CD8-positive, alpha-beta memory T cell (primary cell): ENCODE results near the gene ATP2B3. TPM values are rescaled to one million over a fixed set of nuclear protein-coding genes. Genes with fewer than 3 reads are reported as not detected.

Source experiments
- CTCF ChIA-PET: fragments of 350-600 bp; sonication (Branson Sonifier 250); formaldehyde crosslinking; loops from one replicate; lab custom pipeline; 2021; ENCODE audit warnings: antibody characterized with exemption; lab: Charles Lee
- POLR2A ChIA-PET: fragments of 350-600 bp; sonication (Branson Sonifier 250); formaldehyde crosslinking; loops from one replicate; lab custom pipeline; 2021; ENCODE audit warnings: antibody characterized with exemption; lab: Charles Lee
- DNase-seq, 5 donors: peaks; one replicate each; pipeline versions ENCODE4 v3.0.0 to v3.0.0-alpha.2; 2020 to 2022; ENCODE audit warnings: mixed read lengths in 1 of 5
- H3K27ac ChIP-seq: one replicate; pipeline ENCODE4 v1.7.0; 2013; ENCODE audit warnings: low read depth, mild to moderate bottlenecking, low read length, moderate library complexity
- H3K27me3 ChIP-seq: 2 replicates; pipeline ENCODE4 v1.7.0; 2013; ENCODE audit warnings: low read length, mild to moderate bottlenecking; ENCODE audit not compliant: insufficient read depth, poor library complexity, severe bottlenecking
- H3K36me3 ChIP-seq: 2 replicates; pipeline ENCODE4 v1.7.0; 2013; ENCODE audit warnings: mild to moderate bottlenecking, low read length, moderate library complexity; ENCODE audit not compliant: insufficient read depth
- H3K4me1 ChIP-seq: 2 replicates; pipeline ENCODE4 v1.7.0; 2013; ENCODE audit warnings: mild to moderate bottlenecking, low read length, moderate library complexity; ENCODE audit not compliant: insufficient read depth
- H3K4me3 ChIP-seq: 2 replicates; pipeline ENCODE4 v1.7.0; 2013; ENCODE audit warnings: mild to moderate bottlenecking, low read length
- H3K9me3 ChIP-seq: 2 replicates; pipeline ENCODE4 v1.7.0; 2013; ENCODE audit warnings: mild to moderate bottlenecking, low read length
- H3K27ac Mint-ChIP-seq, 8 donors: one replicate each; pipeline ENCODE4 v1.8.0; 2020 to 2021; ENCODE audit warnings: mixed read lengths in 8 of 8, mild to moderate bottlenecking in 6 of 8, inconsistent platforms in 3 of 8, moderate library complexity in 3 of 8
- H3K27me3 Mint-ChIP-seq, 2 donors: one replicate each; pipeline ENCODE4 v1.8.0; 2020 to 2021; ENCODE audit warnings: mixed read lengths in 2 of 2, mild to moderate bottlenecking in 1 of 2, moderate library complexity in 1 of 2
- H3K36me3 Mint-ChIP-seq, 3 donors: one replicate each; pipeline ENCODE4 v1.8.0; 2020 to 2021; ENCODE audit warnings: mixed read lengths in 3 of 3, inconsistent platforms in 1 of 3, mild to moderate bottlenecking in 1 of 3
- H3K4me1 Mint-ChIP-seq, 3 donors: one replicate each; pipeline ENCODE4 v1.8.0; 2020 to 2021; ENCODE audit warnings: mixed read lengths in 3 of 3, inconsistent platforms in 1 of 3, mild to moderate bottlenecking in 1 of 3
- H3K4me3 Mint-ChIP-seq, 7 donors: one replicate each; pipeline ENCODE4 v1.8.0; 2020 to 2021; ENCODE audit warnings: mixed read lengths in 7 of 7, mild to moderate bottlenecking in 6 of 7, moderate library complexity in 4 of 7, inconsistent platforms in 2 of 7
- H3K9me3 Mint-ChIP-seq, 5 donors: one replicate each; pipeline ENCODE4 v1.8.0; 2020 to 2022; ENCODE audit warnings: mixed read lengths in 5 of 5, mild to moderate bottlenecking in 3 of 5, moderate library complexity in 2 of 5, inconsistent platforms in 1 of 5
- polyA plus RNA-seq: library from polyadenylated mRNA; unstranded; fragments of 300-500 nt; fragmentation: Illumina TruSeq; gene quantifications from one replicate; pipeline ENCODE4 v1.2.3, GENCODE V29; 2021
- total RNA-seq, 2 experiments: library from RNA; stranded (reverse); gene quantifications; one replicate each; pipeline ENCODE4 v1.2.3, GENCODE V29; 2021

The ATP2B3 gene
- total and polyA plus RNA-seq, 3 experiments from 2014 or later: not detected

DNA sequence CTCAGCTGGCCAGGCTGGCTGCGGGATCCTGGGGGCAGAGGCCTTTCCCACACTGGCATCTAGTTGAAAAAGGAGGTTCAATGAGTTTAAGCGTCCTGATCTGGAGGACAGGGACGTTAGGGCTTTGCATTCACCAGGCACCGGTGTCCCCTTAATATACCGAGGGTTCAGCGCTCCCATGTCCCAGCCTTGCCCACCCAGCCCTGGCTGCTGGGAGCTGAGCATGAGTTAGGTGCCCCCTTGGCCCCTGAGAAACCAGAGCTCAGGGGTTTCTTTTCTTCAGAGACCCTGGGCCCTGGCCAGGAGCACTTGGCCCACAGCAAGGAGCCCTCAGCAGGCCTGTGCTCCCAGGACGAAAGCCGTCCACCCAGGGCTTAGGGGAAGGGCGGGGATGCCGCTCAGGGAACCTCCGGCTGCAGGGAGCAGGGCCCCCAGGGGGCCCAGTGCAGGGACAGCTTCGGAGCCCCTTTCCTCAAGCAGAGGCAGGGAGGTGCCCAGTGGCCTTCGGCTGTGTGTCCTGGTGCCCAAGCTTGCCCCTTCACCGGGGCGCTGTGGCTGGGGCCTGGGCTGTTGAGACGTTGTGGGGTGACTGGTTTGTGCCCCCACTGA is 108.7 kb downstream of the ATP2B3 start:
- POLR2A ChIA-PET: no interaction called here
- Histone ChIP-seq H3K4me1 (no peaks in the 10 kb centered on the region), H3K36me3 (no peaks in the 10 kb centered on the region), H3K27me3 (no peaks in the 10 kb centered on the region), H3K4me3 (no peak overlapping the region), H3K27ac (no peak overlapping the region), H3K9me3 (no peaks in the 10 kb centered on the region)
- H3K4me1 Mint-ChIP-seq: no peaks in the 10 kb centered on the region
- no peak for DNase-seq
- H3K27me3 Mint-ChIP-seq: peaks cover 17 to 24% of the 10 kb centered on the region in 2 donors
- no peak overlapping the region for H3K27ac Mint-ChIP-seq
- peaks cover 0 to 3% (median under 1%) of the 10 kb centered on the region in 5 donors for H3K9me3 Mint-ChIP-seq
- peaks cover 0 to 3% (median 0%) of the 10 kb centered on the region in 3 donors for H3K36me3 Mint-ChIP-seq
- CTCF ChIA-PET: no interaction called here
- no peak overlapping the region for H3K4me3 Mint-ChIP-seq

DNA sequence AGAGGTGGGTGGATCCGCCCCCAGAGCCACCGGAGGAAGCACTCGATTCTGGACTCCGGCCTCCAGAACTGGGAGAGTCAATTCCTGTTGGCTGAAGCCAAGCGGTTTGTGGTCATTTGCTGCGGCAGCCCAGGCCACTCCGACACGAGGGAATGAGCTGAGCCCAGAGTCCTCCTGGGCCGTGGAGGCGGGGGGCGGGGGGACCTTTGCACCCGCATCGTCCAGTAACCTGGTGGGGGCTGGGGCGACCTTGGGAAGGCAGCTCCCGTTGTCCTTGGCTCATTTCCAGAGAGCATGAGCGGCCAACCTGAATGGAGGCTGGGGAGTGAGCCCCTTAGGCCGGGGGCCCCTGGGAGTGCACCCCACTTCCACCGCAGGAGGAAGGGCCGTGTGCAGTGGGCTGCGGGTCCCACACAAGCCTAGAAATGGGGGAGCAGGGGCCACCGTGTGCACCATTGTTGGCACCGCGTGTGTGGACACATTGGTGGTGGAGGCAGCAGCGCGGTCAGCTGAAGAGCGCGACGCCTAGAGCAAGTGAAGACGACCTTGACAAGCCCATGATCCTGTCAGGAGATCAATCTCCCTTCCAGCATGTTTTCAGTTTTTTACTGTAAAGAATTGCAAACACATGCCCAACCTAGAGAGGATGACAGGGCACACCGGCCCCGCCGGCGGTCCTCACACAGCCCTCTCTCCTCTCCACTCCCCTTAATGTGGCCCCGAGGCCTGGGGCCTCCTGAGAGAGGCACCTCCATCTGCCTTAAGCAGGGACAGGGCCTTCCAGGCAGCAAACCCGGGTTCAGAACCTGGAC is 109.6 kb downstream of the ATP2B3 start:
- no peak overlapping the region for H3K4me3 Mint-ChIP-seq
- H3K4me3 ChIP-seq: no peak overlapping the region
- no peaks in the 10 kb centered on the region for H3K9me3 ChIP-seq
- H3K27ac Mint-ChIP-seq: no peak overlapping the region
- ChIA-PET POLR2A (no interaction called here), CTCF (no interaction called here)
- H3K36me3 Mint-ChIP-seq: peaks cover 0 to 5% (median 0%) of the 10 kb centered on the region in 3 donors
- peaks cover 15 to 19% of the 10 kb centered on the region in 2 donors for H3K27me3 Mint-ChIP-seq
- H3K36me3 ChIP-seq: no peaks in the 10 kb centered on the region
- no peak overlapping the region for H3K27ac ChIP-seq
- DNase-seq: no peak
- no peaks in the 10 kb centered on the region for H3K4me1 Mint-ChIP-seq
- H3K9me3 Mint-ChIP-seq: peaks cover 0 to 6% (median 3%) of the 10 kb centered on the region in 5 donors
- H3K4me1 ChIP-seq: no peaks in the 10 kb centered on the region
- no peaks in the 10 kb centered on the region for H3K27me3 ChIP-seq

DNA sequence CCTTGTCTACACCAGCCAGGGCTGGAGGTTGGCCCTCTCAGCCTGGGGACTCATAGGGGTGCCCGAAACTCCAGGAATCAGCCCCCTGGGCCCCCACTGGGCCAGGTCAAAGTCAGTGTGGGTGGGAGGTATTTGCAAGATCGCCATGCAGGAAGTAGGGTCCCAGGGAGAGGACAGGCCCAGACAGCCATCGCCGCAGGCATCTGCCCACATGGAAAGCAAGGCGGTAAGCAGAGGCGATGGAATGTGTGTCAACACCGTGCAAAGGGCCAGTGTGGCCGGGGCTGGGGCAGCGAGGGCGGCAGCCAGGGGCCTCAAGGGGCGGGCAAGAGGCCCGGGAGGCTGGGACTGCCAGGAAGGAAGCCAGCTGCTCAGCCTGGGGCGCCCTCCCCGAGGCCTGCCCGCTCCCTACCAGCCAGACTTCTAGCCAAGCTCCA is 110.3 kb downstream of the ATP2B3 start:
- CTCF ChIA-PET: no interaction called here
- Mint-ChIP-seq H3K9me3 (peaks cover 0 to 6% (median 3%) of the 10 kb centered on the region in 5 donors), H3K4me1 (no peaks in the 10 kb centered on the region), H3K4me3 (no peak overlapping the region), H3K27ac (no peak overlapping the region), H3K36me3 (peaks cover 0 to 5% (median 0%) of the 10 kb centered on the region in 3 donors), H3K27me3 (peaks cover 9 to 14% of the 10 kb centered on the region in 2 donors)
- Histone ChIP-seq H3K27me3 (no peaks in the 10 kb centered on the region), H3K4me3 (no peak overlapping the region), H3K27ac (no peak overlapping the region), H3K36me3 (no peaks in the 10 kb centered on the region), H3K4me1 (no peaks in the 10 kb centered on the region), H3K9me3 (no peaks in the 10 kb centered on the region)
- POLR2A ChIA-PET: no interaction called here
- DNase-seq: no peak

DNA sequence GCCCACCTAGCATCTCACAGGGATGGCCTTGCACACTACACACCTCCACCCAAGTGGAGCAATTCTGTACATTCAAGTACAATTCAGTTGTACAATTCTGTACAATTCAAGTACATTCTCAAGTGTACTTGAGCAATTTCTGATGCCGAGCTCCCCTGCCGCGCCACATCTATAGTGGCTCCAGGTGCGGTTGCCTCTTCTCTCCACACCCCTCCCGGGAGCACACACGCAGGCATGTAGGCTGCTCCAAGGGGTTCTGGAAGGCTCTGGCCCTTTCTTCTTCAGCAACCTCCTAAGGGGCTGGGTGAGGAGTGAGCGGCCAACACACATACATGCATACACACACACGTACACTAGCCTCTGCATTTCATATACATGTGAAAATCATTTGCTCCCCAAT is 110.7 kb downstream of the ATP2B3 start:
- H3K27me3 Mint-ChIP-seq: peaks cover 5 to 12% of the 10 kb centered on the region in 2 donors
- ChIA-PET POLR2A (no interaction called here), CTCF (no interaction called here)
- Histone ChIP-seq H3K4me1 (no peaks in the 10 kb centered on the region), H3K36me3 (no peaks in the 10 kb centered on the region), H3K27ac (no peak overlapping the region), H3K27me3 (no peaks in the 10 kb centered on the region), H3K4me3 (no peak overlapping the region), H3K9me3 (no peaks in the 10 kb centered on the region)
- peaks cover 0 to 6% (median 3%) of the 10 kb centered on the region in 5 donors for H3K9me3 Mint-ChIP-seq
- peaks cover 0 to 5% (median 0%) of the 10 kb centered on the region in 3 donors for H3K36me3 Mint-ChIP-seq
- H3K27ac Mint-ChIP-seq: peak overlapping the region in 1 of 8 donors; percentile 31
- H3K4me3 Mint-ChIP-seq: no peak overlapping the region
- no peaks in the 10 kb centered on the region for H3K4me1 Mint-ChIP-seq
- no peak for DNase-seq

DNA sequence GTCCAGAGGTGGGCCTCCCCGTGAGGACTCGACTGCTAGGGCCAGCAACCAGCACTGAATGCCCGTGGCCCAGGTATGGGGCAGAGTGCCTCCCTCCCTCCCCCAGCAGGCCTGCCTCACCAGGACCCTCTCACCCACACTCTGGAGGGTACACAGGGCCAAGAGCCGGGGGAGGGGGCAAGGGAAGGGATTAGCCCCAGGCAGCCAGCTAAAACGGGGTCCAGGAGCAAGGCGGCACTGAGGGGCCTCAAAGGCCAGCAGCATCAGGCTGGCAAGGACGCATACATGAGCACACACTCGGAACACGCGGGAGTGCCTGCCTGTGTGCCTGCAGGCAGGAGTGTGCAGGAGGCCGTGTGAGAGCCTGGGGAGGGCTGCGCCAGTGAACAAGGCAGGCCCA is 111.2 kb downstream of the ATP2B3 start:
- H3K4me1 ChIP-seq: no peaks in the 10 kb centered on the region
- H3K27ac Mint-ChIP-seq: no peak overlapping the region
- no peak overlapping the region for H3K4me3 Mint-ChIP-seq
- no peaks in the 10 kb centered on the region for H3K4me1 Mint-ChIP-seq
- H3K27me3 ChIP-seq: no peaks in the 10 kb centered on the region
- H3K9me3 ChIP-seq: no peaks in the 10 kb centered on the region
- DNase-seq: no peak
- no peaks in the 10 kb centered on the region for H3K36me3 ChIP-seq
- POLR2A ChIA-PET: no interaction called here
- H3K27me3 Mint-ChIP-seq: peaks cover 5 to 11% of the 10 kb centered on the region in 2 donors
- CTCF ChIA-PET: no interaction called here
- no peak overlapping the region for H3K27ac ChIP-seq
- peaks cover 0 to 5% (median 0%) of the 10 kb centered on the region in 3 donors for H3K36me3 Mint-ChIP-seq
- no peak overlapping the region for H3K4me3 ChIP-seq
- peaks cover 0 to 6% (median 3%) of the 10 kb centered on the region in 5 donors for H3K9me3 Mint-ChIP-seq

DNA sequence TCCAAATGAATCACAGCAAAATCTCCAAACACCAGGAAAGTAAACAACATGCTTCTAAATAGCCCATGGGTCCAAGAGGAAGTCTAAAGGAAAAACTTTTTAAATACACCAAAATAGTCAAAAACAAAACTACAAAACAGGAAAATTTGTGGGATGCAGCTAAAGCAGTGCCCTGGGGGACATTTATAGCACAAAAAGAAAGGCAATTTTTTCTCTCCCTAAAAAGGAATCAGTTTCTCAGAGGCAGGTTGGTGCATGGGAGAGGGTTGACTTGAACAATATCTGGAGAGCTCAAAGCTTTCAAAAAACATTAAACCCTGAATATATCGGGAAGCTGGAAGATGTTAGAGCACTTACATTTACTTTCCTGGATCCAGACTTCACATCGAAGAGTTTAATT is 113.9 kb downstream of the ATP2B3 start:
- Mint-ChIP-seq H3K36me3 (peaks cover 0 to 5% (median 0%) of the 10 kb centered on the region in 3 donors), H3K4me1 (no peaks in the 10 kb centered on the region), H3K4me3 (no peak overlapping the region), H3K27me3 (peaks cover 5 to 11% of the 10 kb centered on the region in 2 donors), H3K9me3 (peaks cover 0 to 6% (median 3%) of the 10 kb centered on the region in 5 donors), H3K27ac (no peak overlapping the region)
- ChIA-PET POLR2A (no interaction called here), CTCF (interaction anchor here (1.2 kb wide), 1 partner anchor 31 kb away, joined by 3 read pairs; no protein-coding TSS in a partner anchor)
- no peak for DNase-seq
- Histone ChIP-seq H3K27me3 (no peaks in the 10 kb centered on the region), H3K4me3 (no peak overlapping the region), H3K27ac (no peak overlapping the region), H3K4me1 (no peaks in the 10 kb centered on the region), H3K36me3 (no peaks in the 10 kb centered on the region), H3K9me3 (no peaks in the 10 kb centered on the region)

DNA sequence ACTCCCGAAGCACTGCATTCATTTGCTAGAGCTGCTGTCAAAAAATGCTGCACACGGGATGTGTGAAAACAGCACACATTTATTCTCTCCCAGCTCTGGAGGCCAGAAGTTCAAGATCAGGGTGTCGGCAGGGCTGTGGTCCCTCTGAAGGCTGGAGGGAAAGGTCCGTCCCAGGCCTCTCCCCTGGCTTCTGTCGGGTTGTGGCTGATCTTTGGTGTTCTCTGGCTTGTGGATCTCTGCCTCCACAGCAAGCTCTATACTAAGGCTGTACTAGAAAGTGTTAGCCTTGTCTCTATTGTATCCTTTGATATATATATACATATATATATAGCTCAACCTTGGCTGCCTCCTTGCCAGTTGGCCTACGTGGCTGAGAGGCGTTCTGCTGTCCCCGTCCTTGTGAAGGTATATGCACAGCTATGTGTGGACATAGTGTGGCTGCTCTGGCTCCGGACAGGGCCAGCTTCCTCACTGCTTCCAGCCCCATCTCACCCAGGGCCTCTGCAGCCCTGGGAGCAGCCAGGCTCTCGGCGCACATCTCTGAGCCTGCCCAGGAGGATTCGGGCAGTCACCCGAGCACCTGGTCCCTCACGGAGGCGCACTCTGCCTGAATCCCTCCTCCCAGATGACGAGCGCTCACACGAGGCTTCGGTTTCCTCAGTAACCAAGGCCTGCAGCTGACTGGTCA is 114.6 kb downstream of the ATP2B3 start:
- Mint-ChIP-seq H3K4me1 (no peaks in the 10 kb centered on the region), H3K27ac (no peak overlapping the region), H3K27me3 (peaks cover 5 to 11% of the 10 kb centered on the region in 2 donors), H3K36me3 (peaks cover 0 to 5% (median 0%) of the 10 kb centered on the region in 3 donors), H3K4me3 (no peak overlapping the region), H3K9me3 (peaks cover 0 to 6% (median 3%) of the 10 kb centered on the region in 5 donors)
- ChIA-PET POLR2A (no interaction called here), CTCF (interaction anchor here (1.2 kb wide), 1 partner anchor 30 kb away, joined by 3 read pairs; no protein-coding TSS in a partner anchor)
- no peaks in the 10 kb centered on the region for H3K36me3 ChIP-seq
- no peaks in the 10 kb centered on the region for H3K27me3 ChIP-seq
- H3K4me3 ChIP-seq: no peak overlapping the region
- no peaks in the 10 kb centered on the region for H3K4me1 ChIP-seq
- DNase-seq: no peak
- no peak overlapping the region for H3K27ac ChIP-seq
- no peaks in the 10 kb centered on the region for H3K9me3 ChIP-seq
